ENCODE measurements around the gene SLC26A1. TPM values are rescaled to one million over a fixed set of nuclear protein-coding genes. Genes with fewer than 3 reads are reported as not detected.

SLC26A1 gene
- total RNA-seq, 1 donor from 2014 or later = 2.9 TPM

DNA sequence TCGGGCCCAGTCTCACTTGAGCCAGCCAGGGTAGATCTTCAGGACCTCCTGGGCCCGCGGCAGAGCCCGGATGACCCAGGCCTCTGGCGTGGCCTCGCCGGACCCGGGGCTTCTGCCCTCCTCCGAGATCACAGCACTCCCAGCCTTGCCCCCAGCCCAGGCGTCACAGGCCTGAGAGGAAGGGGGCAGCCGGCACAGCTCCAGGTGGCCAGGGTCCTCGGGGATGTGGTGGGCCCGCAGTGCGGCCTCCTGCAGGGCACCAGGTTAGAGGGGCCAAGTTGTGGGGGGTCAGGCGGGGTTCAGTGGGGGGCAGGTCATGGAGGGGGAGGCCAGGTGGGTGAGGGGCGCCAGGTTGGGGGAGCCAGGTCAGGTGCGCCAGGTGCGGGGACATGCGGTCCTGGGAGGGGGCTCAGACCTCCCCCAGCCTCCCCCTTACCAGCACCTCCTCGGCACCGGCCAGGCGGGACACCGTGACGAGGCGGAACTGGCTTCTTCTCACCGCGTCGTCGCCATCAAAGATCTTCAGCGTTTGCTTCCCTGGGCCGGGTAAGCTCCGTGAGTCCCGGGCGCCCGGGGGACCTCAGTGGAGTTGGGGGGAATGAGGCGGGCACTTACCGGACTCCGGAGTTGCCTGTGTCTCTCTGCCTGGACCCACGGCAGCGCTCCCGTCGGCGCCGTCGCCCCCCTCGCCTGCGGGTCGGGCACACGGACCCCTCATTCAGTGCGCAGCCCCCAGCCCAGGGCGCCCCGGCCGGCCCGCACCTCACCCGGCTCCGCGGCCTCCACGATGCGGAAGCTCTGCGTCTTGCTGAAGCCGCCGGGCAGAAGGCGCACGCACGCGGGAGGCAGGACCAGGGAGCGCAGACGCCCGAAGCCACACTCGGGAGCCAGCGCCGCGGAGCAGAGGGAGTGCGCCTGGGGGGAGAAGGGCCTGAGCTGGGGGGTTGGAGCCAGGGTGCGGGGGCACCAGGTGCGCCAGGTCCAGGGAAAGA lies 25.8 kb downstream of the SLC26A1 start:
- no peaks in the 10 kb centered on the region for H3K27me3 ChIP-seq
- H3K27ac ChIP-seq = no peak overlapping the region
- intact Hi-C loops (cut with DNase I) = no loop called here
- peaks cover 0 to 16% of the 10 kb centered on the region in 2 donors for H3K36me3 ChIP-seq
- no peaks in the 10 kb centered on the region for H3K9me3 ChIP-seq
- no peak for TF ChIP-seq POLR2AphosphoS5 (IDR thresholded peaks at IDR 0.05; ENCODE audit: insufficient read depth in 1 of 2, low read depth in 1 of 2)
- TF ChIP-seq, protein P1, sequence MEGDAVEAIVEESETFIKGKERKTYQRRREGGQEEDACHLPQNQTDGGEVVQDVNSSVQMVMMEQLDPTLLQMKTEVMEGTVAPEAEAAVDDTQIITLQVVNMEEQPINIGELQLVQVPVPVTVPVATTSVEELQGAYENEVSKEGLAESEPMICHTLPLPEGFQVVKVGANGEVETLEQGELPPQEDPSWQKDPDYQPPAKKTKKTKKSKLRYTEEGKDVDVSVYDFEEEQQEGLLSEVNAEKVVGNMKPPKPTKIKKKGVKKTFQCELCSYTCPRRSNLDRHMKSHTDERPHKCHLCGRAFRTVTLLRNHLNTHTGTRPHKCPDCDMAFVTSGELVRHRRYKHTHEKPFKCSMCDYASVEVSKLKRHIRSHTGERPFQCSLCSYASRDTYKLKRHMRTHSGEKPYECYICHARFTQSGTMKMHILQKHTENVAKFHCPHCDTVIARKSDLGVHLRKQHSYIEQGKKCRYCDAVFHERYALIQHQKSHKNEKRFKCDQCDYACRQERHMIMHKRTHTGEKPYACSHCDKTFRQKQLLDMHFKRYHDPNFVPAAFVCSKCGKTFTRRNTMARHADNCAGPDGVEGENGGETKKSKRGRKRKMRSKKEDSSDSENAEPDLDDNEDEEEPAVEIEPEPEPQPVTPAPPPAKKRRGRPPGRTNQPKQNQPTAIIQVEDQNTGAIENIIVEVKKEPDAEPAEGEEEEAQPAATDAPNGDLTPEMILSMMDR (IDR thresholded peaks at IDR 0.05) = no peak
- DNase-seq (ENCODE audit: extremely low spot score in 2 of 2) = no peak
- H3K4me3 ChIP-seq = no peak overlapping the region
- peaks cover 41% of the 10 kb centered on the region for H3K4me1 ChIP-seq

DNA sequence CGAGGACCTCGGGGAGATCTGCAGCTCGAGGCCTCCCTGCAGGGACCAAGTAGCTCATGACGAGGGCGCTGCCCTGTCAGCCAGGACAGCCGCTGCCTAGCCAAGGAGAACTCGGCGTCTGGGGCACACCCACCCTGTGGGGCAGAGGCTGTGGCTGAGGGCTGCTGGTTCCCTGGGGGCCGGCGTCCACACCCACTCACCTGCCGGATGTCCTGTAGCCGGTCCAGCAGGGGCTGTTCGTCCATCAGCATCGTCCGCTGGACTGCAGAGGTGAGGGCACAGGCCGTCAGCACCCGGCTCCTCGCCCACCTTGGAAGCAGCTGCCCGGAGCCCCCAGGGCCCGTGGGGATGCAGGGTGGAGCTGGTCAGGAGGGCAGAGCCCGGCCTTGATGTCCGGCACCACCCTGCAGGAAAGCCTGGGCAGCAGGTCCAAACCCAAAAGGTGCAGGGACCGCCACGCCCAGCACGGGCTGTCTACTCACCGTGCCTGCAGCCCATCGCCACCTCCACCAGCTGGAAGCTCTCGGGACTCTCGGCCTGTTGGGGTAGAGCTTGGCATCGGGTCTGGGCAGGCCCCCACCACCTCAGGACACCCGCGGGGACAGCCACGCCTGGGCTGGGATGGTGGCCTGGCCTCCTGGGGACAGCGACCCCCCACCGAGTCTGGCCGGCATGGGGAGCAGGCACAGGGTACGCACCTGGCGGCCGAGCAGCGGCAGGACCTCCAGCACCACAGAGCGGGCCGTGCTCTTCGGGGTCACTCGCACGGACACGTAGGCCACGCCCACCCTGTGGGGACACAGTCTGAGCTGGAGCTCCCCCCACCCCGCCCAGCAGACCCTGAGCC lies 26.7 kb downstream of the SLC26A1 start:
- no peak overlapping the region for H3K4me3 ChIP-seq
- H3K27me3 ChIP-seq = no peaks in the 10 kb centered on the region
- H3K27ac ChIP-seq = no peak overlapping the region
- peaks cover 38% of the 10 kb centered on the region for H3K4me1 ChIP-seq
- no peak for DNase-seq (ENCODE audit: extremely low spot score in 2 of 2)
- H3K9me3 ChIP-seq = no peaks in the 10 kb centered on the region
- TF ChIP-seq POLR2AphosphoS5 (IDR thresholded peaks at IDR 0.05; ENCODE audit: insufficient read depth in 1 of 2, low read depth in 1 of 2) (no peak), POLR2A (IDR thresholded peaks at IDR 0.05) (no peak)
- peaks cover 0 to 26% of the 10 kb centered on the region in 2 donors for H3K36me3 ChIP-seq
- intact Hi-C loops (cut with DNase I) = no loop called here

DNA sequence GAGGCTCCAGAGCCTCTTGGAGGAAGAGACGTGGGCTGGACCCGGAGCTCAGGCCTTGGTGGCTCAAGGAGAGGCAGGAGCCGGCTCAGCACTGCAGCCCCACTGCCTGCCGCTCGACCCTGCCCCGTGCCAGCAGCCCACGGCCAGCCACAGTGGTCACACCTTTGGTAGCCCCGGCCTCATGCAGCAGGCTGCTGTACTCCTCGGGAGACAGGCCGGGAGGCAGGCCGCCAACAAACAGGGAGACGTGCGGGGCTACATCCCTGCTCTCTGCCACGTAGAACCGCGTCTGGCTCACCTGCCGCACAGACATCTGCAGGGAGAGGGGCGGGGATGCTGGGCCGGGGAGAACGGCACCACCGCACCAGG lies 27.5 kb downstream of the SLC26A1 start:
- intact Hi-C loops (cut with DNase I) = no loop called here
- TF ChIP-seq, protein P1 (IDR thresholded peaks at IDR 0.05) = no peak
- TF ChIP-seq POLR2AphosphoS5 (IDR thresholded peaks at IDR 0.05; ENCODE audit: insufficient read depth in 1 of 2, low read depth in 1 of 2) = no peak
- TF ChIP-seq POLR2A (IDR thresholded peaks at IDR 0.05) = no peak

DNA sequence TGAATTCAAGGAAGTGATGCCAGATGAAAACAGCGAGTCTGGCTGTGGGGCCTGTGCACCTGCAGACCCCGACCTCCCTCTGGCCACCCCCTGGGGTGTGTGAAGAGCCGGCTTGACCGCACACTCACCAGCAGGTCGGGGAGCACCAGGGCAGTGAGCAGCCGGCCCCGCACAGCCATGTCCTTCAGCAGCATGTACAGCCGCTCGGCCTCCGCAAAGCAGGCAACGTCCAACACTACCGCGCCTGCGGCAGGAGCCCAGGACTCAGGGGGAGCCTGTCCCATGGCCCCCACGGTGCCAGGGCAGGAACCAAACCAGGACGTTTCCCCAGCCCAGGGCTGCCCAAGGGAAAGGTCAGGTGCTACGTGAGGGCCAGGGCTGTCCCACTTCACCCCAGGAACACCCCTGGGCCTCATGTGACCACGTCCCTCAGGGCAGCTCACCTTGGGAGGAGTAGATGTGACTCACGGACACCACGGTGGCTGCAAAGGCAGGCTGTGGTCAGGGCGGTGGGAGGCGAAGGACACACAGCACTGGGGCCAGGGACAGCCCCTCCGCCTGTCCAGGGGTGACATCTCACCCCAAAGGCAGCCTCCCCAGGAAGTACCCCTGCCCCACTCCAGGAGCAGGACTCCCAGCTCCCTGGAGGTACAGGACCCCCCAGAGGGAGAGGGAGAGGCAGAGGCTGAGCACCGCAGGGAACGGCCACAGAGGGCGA lies 28.0 kb downstream of the SLC26A1 start:
- intact Hi-C loops (cut with DNase I) = no loop called here
- DNase-seq (ENCODE audit: extremely low spot score in 2 of 2) = no peak
- TF ChIP-seq, protein P1 (IDR thresholded peaks at IDR 0.05) = no peak
- TF ChIP-seq POLR2A (IDR thresholded peaks at IDR 0.05) = no peak
- TF ChIP-seq POLR2AphosphoS5 (IDR thresholded peaks at IDR 0.05; ENCODE audit: insufficient read depth in 1 of 2, low read depth in 1 of 2) = no peak
- Histone ChIP-seq H3K4me3 (no peak overlapping the region), H3K27ac (no peak overlapping the region), H3K27me3 (no peaks in the 10 kb centered on the region), H3K36me3 (peaks cover 0 to 28% of the 10 kb centered on the region in 2 donors), H3K4me1 (peaks cover 28% of the 10 kb centered on the region), H3K9me3 (no peaks in the 10 kb centered on the region)

More for the DNA sequence above, 27.5 kb downstream of the SLC26A1 start:
- no peak for DNase-seq (ENCODE audit: extremely low spot score in 2 of 2)
- H3K27ac ChIP-seq = no peak overlapping the region
- no peaks in the 10 kb centered on the region for H3K9me3 ChIP-seq
- H3K4me1 ChIP-seq = peaks cover 31% of the 10 kb centered on the region
- no peaks in the 10 kb centered on the region for H3K27me3 ChIP-seq
- peaks cover 0 to 28% of the 10 kb centered on the region in 2 donors for H3K36me3 ChIP-seq
- H3K4me3 ChIP-seq = no peak overlapping the region
